Measurements from ENCODE around the gene SCGB1C1.
"Not testable (repeated sequence)": the region's sequence is repeated elsewhere in the genome, so short reads cannot be mapped to it uniquely, and the experiment has no call there.

Gene SCGB1C1

DNA sequence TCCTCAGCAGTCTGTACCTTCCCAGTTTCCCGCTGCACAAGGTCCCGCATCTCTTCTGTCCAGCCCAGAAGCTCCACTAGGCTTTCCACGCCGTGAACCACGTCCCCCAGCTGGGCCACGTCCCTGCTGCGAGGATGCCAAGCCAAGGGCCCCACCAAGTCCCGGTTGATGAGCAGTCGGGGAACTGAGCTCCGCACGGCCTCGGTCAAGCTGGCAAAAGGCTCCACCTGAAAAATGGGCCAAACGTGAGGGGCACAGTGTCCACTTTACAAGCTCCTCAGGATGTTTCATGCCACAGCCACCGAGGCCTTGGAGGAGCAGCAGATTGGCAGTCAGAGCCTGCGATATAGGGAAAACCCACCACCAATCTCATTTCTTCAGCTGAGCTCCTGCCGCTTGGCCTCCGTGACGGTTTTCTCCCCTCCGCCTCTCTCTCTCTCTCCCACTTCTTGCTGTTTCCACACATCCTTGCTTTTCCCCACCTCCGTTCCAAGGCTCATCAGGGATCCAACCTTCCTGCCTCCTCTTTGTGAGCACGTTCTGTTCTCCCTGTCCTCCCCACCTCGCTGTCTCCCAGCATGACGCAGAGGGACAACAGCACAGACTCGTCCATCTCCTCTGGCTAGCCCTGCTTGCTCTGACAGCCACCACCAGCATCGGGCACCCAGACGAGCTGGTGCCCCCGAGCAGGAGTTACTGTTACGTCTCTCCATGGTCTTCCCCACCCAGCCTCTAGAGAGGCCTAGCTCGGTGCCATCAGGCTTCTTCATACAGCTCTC lies 26.1 kb downstream of the SCGB1C1 start:
- DNase-seq = no peak

DNA sequence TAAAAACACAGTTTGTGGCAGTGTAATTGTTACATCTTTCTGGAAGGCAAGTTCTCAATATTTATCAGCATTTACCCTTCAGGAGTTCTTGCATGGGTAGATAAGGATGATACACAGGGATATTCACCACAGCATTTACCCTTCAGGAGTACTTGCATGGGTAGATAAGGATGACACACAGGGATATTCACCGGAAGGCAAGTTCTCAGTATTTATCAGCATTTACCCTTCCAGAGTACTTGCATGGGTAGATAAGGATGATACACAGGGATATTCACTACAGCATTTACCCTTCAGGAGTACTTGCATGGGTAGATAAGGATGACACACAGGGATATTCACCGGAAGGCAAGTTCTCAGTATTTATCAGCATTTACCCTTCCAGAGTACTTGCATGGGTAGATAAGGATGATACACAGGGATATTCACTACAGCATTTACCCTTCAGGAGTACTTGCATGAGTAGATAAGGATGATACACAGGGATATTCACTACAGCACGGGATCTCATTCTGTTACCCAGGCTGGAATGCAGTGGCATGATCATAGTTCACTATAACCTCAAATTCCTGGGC lies 27.9 kb downstream of the SCGB1C1 start:
- not testable (repeated sequence) for DNase-seq

DNA sequence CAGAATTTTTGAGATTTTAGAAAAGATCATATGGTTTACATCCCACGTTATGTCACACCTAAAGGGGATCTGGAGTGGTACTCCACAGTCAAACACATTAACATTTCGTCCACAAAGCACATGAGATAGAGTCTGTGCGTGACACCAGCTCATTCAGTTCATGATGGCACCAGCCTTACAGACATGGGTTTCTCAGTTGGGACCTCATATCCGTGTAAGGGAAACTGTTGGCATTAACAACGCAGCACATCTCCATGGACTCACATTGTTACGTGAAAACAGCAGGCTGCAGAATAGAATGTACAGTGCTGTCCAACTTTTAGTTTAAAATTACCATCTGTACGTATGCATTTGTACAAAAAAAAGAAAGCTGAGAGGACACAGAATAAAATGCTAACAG lies 28.7 kb downstream of the SCGB1C1 start:
- no peak for DNase-seq

DNA sequence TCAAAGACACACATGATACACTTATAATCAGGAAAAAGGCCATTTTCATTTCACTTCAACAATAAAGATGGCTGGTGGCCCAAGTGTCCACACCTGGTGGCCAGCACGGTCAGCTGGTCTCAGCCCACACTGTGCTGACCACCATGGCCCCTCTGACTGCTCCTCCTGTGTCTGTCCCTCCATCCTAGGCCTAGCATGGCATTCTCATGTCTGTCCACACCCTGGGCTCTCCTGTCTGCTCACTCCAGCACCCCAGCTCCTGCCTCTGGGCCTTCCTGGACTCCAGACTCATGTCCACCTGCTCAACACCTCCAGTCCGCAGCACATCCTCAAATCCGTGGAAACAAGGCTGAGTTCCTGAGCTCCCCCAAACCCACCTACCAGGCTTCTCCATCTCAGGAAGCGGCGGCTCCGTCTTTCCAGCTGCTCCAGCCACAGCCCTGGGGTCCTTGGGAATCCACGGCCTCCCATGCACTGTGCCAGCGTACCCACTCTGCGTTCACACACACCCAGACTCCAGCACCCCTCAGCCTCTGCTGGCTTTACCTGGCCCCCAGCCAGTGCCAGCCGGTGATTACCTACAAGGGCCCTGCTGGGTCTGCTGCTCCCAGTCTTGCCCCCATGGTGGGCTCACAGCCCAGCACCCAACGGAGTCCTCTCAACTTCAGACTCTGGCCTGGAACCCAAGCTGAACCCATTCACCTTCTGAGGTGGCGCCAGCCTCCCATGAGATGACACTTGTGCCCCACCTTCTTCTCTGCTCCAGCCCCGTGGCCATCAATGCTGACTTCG lies 29.3 kb downstream of the SCGB1C1 start:
- DNase-seq = no peak

DNA sequence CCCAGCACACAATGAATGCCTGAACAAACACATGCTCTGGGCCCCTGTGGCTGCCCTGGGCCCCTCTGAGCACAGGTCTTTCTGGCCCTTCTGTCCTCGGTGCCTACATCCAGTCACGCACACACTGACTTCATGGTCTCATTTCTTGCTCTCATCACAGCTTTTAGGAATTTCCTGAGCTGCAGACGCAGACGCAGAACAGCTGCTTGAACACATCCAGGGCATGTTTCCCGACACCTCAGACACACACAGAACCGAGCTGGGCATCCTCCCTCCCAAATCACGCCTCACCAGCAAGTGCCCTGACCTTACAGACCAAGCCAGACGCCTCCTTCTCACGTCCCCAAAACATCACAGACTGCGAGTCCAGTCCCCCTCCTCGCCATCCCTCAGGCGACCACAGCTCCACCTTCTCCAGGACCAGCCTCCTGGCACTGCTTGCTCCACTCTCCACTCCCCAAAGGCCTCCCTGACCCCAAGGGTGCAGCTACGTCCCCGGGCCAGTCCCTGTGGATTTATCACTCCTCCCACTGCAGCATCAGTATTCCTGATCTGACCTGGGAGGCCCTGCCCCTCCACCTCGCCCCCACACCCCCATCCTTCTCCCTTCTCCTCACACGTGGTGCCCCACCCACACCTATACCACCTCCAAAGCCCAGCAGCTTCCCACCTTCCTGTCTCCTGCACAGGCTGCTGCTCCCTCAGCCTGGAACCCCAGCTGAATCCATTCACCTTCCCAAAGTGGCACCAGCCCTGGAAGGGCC lies 30.3 kb downstream of the SCGB1C1 start:
- no peak for DNase-seq

DNA sequence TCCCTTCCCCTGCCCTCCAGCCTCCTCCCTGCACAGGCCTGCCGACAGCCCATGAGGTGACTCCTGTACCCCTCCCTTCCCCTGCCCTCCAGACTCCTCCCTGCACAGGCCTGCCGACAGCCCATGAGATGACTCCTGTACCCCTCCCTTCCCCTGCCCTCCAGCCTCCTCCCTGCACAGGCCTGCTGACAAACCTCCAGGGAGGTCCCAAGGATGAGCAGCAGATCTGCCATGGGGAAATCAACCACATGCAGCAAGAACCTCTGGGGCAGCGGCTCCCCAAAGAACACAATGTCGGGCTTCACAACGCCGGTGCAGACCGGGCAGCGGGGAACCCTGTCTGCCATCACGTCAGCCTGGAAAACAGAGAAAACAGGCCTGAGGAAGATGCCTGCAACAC lies 31.0 kb downstream of the SCGB1C1 start:
- DNase-seq = no peak

DNA sequence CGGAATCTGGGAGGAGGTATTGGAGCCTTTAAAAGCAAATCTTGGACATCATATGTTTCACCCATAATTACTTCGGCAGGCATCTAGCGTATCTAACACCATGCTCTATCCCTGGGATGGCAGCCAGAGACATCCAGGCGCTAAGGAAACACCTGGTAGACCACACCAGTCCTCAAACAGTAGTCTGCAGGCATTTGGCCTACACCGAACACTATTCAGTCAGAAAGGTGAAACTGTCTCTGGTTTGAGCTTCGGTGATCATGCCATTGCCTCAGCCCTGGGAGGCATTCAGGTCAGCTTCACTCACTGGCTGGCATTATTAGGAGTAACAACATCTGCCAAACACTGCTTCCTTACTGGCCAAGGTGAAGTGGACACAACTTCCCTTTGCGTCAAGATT lies 31.5 kb downstream of the SCGB1C1 start:
- DNase-seq = no peak

DNA sequence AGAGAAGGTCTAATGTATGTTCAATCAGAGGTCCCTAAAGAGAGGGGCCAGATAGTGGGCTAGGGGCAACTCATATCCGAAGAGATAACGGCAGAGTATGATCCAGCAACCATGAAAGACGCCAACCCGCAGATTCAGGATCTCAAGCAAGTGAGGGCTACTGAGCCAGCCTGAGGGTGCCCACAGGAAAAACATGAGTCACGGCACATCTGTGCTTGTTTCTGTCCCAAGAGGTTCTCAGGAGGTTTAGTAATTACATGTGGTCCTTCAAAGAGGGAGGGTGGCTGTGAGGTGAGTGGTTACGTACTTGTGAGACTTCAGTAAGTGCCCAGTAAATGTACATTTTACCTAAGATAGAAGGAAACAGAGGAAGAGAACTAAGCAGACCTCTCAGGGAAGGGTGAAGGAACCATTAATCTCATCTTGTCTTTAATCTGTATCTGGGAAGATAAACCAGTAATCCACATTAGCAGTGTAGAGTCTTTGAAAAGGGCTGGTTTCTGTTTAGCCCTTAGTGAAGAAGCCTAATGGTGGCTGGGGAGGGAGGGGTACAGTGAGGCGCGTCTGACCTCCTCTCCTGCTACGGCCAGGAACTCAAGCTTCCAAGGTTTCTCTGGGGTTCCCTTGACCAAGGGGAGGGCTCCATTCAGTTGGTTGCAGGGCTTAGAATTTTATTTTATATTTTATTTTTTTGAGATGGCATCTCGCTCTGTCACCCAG lies 33.0 kb downstream of the SCGB1C1 start:
- DNase-seq = no peak

DNA sequence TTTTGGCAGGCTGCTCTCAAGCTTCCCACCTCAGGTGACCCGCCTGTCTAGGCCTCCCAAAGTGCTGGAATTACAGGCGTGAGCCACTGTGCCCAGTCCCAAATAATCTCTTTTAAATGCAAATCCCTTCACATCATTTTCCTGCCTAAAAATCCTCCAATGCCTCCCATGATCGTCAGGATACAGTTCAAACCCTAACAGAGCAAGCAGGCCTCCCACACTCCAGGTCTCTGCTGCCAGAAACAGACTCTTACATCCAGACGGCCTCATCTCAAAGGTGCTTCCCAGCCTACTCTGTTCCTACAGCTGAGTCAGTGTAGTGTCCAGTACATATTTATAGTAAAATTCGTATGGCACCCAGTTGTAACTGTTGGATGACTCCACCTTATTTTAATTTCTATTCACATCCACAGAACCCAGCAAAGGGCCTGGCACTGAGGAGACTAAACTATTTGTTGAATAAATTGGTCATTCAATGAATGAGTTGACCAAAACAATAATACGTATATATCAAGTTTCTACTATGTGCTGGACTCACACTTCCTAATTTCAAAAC lies 35.0 kb downstream of the SCGB1C1 start:
- DNase-seq = no peak

DNA sequence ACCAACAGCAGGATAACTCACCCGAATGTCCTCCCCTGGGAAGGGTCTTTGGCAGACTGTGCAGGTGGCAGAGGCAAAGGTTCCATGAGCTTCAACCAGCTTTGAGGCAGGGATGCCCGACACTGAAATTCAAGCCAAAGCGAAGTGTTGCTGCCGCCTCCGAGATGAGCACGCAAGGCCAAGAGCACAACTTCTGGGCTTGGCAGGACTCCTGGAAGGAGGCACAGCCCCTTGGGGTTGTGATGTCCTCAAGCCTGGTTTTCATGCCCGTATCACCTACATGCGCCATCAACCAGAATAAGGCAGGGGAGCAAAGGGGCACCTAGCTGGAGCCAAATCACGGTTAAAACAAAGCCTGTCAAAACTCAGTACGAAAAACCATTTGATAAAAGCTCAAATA lies 37.6 kb downstream of the SCGB1C1 start:
- DNase-seq = no peak

DNA sequence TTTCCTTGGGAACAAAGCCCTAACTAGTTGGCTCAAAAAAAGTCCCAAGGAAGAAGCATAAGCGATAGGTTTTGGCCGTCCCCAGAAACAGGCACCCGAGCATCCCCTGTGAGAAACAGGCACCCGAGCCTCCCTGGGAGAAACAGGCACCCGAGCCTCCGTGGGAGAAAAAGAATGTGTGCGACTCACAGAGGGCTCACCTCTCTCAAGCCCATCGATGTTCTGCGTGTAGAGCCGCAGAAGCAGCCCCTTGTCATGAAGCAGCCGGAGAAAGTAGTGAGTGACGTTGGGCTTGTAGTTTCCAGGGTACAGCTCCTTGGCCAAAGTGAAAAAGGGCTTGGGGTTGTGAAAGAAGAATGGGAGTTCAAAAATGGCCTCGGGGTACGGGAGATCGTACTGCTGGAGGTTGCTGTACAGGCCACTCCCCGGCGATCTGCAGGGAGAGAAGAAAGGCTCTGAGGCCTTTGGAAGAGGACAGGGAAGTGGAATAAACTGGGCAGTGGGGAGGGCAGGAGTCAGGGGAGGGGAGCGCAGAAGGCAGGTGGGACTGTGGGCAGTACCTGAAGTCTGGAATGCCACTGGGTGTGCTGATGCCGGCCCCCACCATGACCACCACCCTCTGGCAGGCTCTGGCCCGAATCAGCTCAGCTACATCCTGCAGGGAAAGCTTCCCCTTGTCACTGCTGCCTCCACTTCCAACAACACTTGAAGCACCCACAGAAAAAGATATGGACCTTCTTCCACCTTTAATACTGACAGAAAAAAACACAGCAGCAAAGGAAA lies 40.1 kb downstream of the SCGB1C1 start:
- no peak for DNase-seq

DNA sequence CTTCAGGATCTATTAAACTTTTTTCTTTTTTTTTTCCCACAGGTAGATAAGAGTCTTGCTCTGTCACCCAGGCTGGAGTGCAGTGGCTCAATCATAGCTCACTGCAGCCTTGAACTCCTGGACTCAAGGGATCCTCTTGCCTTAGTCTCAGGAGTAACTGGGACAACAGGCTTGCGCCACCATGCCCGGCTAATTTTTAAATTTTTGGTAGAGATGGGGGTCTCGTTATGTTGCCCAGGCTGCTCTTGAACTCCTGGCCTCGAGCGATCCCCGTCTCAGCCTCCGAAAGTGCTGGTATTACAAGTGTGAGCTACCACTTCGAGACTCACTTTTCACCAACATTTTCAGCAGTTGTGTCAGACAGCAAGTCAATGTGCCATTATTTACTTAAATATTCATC lies 42.3 kb downstream of the SCGB1C1 start:
- no peak for DNase-seq

DNA sequence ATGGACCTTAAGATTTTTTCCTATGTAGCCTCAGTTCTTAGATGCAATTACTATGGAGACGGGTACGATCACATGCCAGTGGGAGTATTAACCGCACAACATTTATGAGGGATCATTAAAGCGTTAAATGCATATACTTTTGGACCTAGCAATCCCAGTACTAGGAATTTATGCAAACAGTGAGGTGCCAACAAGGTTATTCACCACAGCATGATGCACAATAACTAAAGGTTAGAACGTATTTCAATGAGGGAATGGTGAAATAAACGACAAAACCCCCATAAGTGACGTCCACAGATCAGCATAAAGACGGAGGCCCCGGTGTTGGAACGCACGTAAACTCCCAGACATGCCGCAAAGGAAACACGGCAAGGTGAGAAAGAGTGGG lies 42.7 kb downstream of the SCGB1C1 start:
- no peak for DNase-seq

DNA sequence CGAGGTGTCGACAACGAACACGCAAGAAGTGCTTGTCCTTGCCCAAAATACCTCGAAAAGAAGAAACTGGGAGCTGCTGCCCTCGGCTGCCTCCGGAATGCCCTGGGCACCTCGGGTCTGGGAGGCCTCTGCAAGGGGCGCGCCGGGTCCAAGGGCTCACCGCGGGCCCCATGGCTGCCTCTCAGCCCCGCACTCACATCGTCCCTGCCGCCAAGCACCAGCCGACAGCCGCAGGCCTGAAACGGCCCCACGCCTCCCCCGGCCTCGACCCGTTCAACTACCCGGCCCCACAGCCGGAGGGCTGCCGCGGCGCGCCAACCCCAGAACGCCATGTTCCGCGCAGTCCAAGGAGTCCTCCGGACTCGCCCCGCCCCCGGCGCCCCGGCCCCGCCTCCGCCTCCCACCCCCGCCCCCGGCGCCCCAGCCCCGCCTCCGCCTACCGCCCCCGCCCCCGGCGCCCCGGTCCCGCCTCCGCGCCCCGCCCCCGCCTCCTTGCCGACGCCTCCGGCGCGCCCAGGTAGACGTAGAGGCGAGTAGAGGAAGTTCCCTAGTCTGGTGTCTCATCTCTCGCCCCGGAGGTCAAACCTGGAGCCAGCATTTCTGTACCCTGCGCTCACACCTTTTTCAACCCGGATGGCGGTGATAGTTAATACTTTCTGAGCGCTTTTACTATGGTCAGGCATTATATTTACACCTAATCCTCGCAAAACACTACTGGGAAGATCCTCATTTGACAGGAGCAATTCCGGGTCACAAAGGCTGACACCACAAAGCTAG lies 43.3 kb downstream of the SCGB1C1 start, which contains the start of gene SIRT3:
SIRT3 (minus strand) TSS at position 346 of the 777 bp plus-strand sequence; CDS start at position 332, 14 bp downstream.
- peak in 1 of 2 experiments; percentile 45 for DNase-seq

DNA sequence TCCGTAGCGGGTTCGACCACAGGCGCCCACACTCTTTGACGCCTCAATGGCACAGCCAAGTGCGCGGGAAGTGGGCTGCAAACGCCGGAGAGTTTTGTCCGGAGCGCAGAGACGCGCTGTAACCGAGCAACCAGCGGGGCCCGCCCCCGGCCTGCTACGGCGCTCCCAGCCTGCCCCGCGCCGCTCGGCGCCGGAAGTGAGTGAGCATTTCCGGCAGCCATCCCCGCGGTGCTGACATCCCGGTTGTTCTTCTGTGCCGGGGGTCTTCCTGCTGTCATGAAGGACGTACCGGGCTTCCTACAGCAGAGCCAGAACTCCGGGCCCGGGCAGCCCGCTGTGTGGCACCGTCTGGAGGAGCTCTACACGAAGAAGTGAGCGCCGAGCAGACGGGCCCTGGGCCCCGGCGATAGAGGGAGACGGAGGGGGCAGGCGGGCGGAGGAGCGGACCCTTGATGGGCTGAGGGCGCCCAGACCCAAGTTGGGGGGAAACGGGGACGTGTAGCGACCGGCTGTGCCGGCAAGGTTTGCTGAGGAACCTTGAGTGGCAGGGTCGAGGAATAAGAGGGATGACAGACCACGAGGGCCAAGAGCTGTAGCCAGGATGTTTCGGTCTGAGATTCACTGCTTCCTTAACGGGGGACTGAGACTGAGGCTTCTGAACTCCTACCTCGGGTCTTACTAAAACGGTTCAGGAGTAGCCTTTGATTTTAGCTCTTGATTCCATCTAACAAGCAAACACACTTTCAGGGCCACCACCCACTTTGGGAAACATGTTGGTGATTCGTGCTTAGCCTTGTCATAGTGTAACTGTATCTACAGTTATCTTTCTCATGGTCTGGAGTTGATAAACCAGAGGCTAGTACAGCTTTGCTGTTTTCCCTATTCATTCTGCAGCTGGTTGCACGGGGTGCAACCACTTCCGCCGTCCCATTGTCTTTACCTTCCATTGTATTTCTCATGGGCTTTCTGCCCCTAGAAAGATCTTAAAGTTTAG lies 44.2 kb downstream of the SCGB1C1 start, which contains the start of gene PSMD13:
PSMD13 (plus strand) TSS at position 203 of the 994 bp plus-strand sequence; CDS start at position 277, 74 bp downstream.
- DNase-seq = peak in 1 of 2 experiments; percentile 21

DNA sequence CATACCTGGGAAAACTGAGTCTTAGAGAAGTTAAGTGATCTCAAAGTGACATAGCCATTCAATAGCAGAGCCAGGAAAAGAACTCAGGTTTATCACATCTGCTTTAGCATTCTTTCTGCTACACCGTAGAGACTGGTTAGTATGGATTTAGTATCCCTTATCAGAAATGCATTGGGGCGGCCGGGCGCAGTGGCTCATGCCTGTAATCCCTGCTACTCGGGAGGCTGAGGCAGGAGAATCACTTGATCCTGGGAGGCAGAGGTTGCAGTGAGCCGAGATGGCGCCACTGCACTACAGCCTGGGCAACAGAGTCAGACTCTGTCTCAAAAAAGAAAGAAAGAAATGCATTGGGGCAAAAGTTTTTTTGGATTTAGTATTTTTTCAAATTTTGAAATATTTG lies 45.5 kb downstream of the SCGB1C1 start:
- DNase-seq = not testable (repeated sequence)

DNA sequence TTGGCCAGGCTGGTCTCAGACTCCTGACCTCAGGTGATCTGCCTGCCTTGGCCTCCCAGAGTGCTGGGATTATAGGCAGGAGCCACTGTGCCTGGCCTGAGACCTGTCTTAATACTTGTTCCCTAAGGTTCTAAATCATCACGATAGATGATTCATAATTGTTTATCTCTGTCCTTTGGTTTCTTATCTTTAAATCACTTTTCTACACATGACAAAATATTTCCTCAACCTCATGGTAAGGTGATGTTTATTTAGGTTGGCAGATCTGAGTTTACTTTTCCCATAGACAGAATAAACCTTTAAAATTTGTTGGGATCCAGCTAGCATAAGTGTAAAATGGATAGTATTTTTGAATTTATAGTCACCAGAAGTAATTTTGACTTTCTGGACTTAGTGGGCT lies 47.4 kb downstream of the SCGB1C1 start:
- DNase-seq = no peak

DNA sequence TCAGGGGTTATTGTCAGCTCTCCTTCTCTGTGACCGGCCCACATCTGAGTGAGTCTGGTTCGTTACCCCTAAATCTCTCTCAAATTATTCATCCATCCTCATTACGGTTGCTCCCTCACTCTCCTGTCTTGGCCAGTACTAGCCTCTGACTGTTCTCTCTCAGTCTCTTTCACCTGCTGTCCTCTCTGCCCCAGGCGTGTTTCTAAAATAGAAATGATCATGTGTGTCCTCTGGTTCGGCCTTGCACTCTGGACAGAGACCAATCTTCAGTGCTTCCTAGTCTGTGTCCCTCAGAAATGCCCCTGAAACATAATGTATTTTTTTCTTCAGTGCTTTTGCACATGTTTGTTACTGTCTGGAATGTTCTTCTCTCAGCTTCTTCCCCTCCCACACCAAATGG lies 48.8 kb downstream of the SCGB1C1 start:
- no peak for DNase-seq

All from cerebellar nuclear complex (tissue), 1 donor.